ENCODE measurements around the gene FGFR2. TPM values are rescaled to one million over a fixed set of nuclear protein-coding genes. Genes with fewer than 3 reads are reported as not detected.
"Not testable (repeated sequence)": the region's sequence is repeated elsewhere in the genome, so short reads cannot be mapped to it uniquely, and the experiment has no call there.

FGFR2 gene
- total RNA-seq, 1 donor from 2014 or later: 4.4 TPM

DNA sequence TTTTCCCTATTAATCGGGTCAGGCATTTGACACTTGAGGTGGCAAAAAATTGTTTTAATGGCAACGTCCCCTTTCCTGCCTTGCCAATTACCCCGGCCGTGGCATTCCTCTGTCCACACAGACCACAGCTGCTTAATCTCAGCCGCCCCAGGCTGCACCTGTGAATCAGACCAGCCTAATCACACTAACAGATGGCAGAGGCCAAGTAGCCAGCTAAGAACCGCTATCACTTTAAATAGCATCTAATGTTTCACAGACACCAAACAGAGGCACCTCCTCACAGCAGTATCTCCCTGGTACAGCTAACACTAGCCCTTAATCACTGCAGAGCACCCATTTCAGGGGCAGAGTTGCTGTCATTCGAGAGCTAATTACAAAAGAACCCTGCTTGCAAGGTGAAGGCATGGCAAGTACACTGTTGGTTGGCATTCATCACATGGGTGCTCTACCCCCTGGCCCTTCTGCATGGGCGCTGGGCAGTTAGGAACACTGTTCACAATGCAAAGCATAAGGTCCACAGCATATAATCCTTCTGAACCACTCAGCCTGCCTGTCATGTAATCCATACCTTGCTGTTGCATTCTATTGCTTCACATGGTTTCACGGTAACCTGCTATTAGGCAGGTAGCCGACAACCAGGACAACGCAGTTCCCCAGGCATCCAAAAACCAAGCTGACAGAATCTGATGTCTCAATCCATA lies 38.8 kb downstream of the FGFR2 start:
- H3K4me1 ChIP-seq: peaks cover 0 to 4% of the 10 kb centered on the region in 2 donors
- intact Hi-C loops (cut with DNase I): no loop called here

DNA sequence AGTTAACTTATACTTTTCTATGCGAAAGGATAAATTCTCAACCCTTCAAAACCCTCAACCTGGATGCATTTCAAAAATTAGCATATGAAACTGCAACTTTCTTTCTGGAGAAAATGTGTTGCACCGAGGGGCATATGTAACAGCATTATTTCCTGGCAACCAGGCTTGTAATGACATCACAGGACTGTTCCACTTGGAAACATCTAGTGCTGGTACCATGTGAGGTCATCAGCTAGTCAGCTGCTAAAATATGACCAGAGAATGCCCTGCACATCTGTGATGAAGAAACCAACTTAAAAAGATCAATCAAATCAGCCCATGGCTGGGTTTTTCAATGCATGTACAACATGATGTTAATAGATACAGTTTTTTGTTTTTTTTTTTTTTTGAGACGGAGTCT lies 40.0 kb downstream of the FGFR2 start:
- no peaks in the 10 kb centered on the region for H3K36me3 ChIP-seq
- no peak for DNase-seq (ENCODE audit: low spot score in 2 of 2)
- H3K9me3 ChIP-seq: no peaks in the 10 kb centered on the region
- no peaks in the 10 kb centered on the region for H3K27me3 ChIP-seq
- TF ChIP-seq, protein P1, sequence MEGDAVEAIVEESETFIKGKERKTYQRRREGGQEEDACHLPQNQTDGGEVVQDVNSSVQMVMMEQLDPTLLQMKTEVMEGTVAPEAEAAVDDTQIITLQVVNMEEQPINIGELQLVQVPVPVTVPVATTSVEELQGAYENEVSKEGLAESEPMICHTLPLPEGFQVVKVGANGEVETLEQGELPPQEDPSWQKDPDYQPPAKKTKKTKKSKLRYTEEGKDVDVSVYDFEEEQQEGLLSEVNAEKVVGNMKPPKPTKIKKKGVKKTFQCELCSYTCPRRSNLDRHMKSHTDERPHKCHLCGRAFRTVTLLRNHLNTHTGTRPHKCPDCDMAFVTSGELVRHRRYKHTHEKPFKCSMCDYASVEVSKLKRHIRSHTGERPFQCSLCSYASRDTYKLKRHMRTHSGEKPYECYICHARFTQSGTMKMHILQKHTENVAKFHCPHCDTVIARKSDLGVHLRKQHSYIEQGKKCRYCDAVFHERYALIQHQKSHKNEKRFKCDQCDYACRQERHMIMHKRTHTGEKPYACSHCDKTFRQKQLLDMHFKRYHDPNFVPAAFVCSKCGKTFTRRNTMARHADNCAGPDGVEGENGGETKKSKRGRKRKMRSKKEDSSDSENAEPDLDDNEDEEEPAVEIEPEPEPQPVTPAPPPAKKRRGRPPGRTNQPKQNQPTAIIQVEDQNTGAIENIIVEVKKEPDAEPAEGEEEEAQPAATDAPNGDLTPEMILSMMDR (IDR thresholded peaks at IDR 0.05): no peak
- no peak overlapping the region for H3K4me3 ChIP-seq
- peaks cover 0 to 4% of the 10 kb centered on the region in 2 donors for H3K4me1 ChIP-seq
- intact Hi-C loops (cut with DNase I): no loop called here
- no peak overlapping the region for H3K27ac ChIP-seq

More for the DNA sequence above, 38.8 kb downstream of the FGFR2 start:
- H3K9me3 ChIP-seq: no peaks in the 10 kb centered on the region
- H3K4me3 ChIP-seq: no peak overlapping the region
- no peak for DNase-seq (ENCODE audit: low spot score in 2 of 2)
- H3K36me3 ChIP-seq: no peaks in the 10 kb centered on the region
- no peak overlapping the region for H3K27ac ChIP-seq
- H3K27me3 ChIP-seq: no peaks in the 10 kb centered on the region
- TF ChIP-seq, protein P1 (IDR thresholded peaks at IDR 0.05): no peak

DNA sequence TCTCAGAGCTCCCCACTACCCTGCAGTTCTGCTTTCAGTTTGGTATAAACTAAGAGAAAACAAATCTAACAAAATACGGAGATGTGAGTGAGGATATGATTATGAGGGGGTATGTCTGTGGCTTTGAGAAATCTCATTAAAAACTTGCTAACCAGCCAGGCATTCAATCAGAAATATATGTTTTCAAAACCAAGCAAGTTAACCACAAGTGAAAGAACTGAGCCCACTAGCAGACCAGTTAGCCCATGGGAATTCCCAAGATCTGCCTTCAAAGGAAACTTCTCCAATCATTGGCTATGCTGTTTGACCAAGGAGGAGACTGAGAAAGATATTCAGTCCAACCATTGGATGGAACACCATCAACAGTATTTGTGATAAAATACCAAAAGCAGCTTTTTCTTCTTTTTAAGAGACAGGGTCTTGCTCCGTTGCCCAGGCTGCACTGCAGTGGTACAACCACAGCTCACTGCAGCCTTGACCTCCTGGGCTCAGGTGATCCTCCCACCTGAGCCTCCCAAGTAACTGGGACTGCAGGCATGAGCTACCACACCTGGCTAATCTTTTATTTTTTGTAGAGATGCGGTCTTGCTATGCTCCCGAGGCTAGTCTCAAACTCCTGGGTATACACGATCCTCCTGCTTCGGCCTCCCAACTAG lies 41.2 kb downstream of the FGFR2 start:
- Histone ChIP-seq H3K27me3 (no peaks in the 10 kb centered on the region), H3K36me3 (no peaks in the 10 kb centered on the region), H3K4me3 (no peak overlapping the region), H3K9me3 (no peaks in the 10 kb centered on the region), H3K27ac (no peak overlapping the region), H3K4me1 (peaks cover 0 to 4% of the 10 kb centered on the region in 2 donors)
- DNase-seq (ENCODE audit: low spot score in 2 of 2): no peak
- TF ChIP-seq, protein P1 (IDR thresholded peaks at IDR 0.05): no peak
- intact Hi-C loops (cut with DNase I): no loop called here

DNA sequence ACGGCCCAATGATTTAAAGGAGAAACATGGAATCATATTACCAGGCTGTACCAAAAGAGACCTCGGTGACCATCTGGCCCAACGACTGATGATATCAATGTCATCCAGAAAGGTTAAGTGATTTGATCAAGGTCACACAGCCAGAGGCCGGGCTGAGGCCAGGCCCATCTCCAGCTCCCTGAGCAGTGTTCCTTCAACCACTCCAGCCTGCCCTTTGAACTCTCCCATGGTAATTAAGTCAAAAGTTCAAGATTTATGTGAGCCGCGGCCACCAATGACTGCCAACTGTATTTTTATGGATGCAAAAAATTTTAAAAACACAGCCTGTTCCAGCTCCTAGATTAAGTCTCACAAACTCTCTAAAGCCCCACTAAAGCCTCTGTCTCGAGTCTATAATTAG lies 41.8 kb downstream of the FGFR2 start:
- H3K27ac ChIP-seq: no peak overlapping the region
- intact Hi-C loops (cut with DNase I): no loop called here
- no peak overlapping the region for H3K4me3 ChIP-seq
- TF ChIP-seq, protein P1 (IDR thresholded peaks at IDR 0.05): no peak
- H3K36me3 ChIP-seq: no peaks in the 10 kb centered on the region
- DNase-seq (ENCODE audit: low spot score in 2 of 2): no peak
- peaks cover 0 to 4% of the 10 kb centered on the region in 2 donors for H3K4me1 ChIP-seq
- no peaks in the 10 kb centered on the region for H3K9me3 ChIP-seq
- no peaks in the 10 kb centered on the region for H3K27me3 ChIP-seq

DNA sequence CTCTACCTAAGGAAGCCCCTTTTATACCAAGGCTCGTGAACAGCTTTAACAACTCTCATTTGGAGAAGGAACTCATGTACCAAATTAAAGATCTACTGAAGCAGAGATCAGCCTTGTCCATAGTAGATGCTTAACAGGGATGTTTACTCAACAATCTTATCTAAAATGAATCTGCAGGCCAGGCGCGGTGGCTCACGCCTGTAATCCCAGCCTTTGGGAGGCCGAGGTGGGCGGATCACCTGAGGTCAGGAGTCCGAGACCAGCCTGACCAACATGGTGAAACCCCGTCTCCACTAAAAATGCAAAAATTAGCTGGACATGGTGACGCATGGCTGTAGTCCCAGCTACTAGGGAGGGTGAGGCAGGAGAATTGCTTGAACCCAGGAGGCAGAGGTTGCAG lies 43.3 kb downstream of the FGFR2 start:
- H3K27me3 ChIP-seq; H3K9me3 ChIP-seq; DNase-seq (ENCODE audit: low spot score in 2 of 2); H3K36me3 ChIP-seq; H3K27ac ChIP-seq; H3K4me3 ChIP-seq; intact Hi-C loops (cut with DNase I); H3K4me1 ChIP-seq: not testable (repeated sequence)

DNA sequence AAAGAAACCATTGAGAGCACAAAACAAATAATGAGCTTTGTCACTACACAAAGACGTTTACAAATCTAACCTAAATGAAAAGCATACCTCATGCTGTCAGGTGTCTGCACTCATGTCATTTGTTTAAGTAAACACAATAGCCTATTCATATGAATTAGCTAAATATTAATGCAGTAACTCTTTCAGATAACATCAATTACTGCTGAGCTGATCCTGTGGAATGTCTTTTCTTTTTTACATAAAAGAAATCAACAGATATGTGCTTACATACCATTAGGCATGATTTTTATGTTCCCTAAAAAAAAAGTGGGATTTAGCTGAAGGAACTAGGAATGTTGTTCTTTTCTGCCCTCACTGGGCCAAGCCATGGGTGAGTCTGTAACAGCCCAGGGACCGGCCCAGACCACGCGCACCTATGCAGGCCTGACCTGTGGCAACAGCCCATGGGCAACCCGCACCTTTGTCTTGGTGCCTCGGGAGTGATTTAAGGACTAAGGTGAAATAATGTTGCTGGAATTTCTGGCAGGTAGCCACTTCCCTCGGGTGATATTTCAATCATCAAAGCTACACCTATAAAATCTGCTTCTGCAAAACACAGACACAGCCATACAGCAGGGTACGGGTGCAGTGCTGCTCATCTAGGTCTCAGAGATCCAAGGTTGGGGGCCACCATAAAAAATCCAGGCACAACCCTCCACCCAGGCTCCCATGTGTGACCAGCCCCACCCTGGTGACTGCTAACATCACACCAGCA lies 44.6 kb downstream of the FGFR2 start:
- Histone ChIP-seq H3K27ac (no peak overlapping the region), H3K36me3 (no peaks in the 10 kb centered on the region), H3K4me1 (peaks cover 0 to 4% of the 10 kb centered on the region in 2 donors), H3K4me3 (no peak overlapping the region), H3K9me3 (no peaks in the 10 kb centered on the region), H3K27me3 (no peaks in the 10 kb centered on the region)
- no peak for DNase-seq (ENCODE audit: low spot score in 2 of 2)
- TF ChIP-seq, protein P1 (IDR thresholded peaks at IDR 0.05): no peak
- intact Hi-C loops (cut with DNase I): no loop called here

Measured in ascending aorta (tissue), 2 donors.